ENCODE results near the gene GPC6. TPM values are rescaled to one million over a fixed set of nuclear protein-coding genes. Genes with fewer than 3 reads are reported as not detected.

The GPC6 gene
- polyA plus RNA-seq, 1 donor from 2014 or later, result 9.0 TPM

GRCh38 chr13:93628136-93628797, 401.7 kb downstream of the GPC6 start:
- H3K9me2 ChIP-seq (ENCODE audit: insufficient read depth, low read length), result no peaks in the 10 kb centered on the region
- H3K9me3 ChIP-seq (ENCODE audit: low read length), result no peaks in the 10 kb centered on the region
- H3K79me2 ChIP-seq (replicated peaks; ENCODE audit: insufficient read depth, low read length), result no peaks in the 10 kb centered on the region
- no peak for TF ChIP-seq CTCF (IDR thresholded peaks at IDR 0.05; ENCODE audit: poor library complexity, severe bottlenecking)
- no peak overlapping the region for H3K4me3 ChIP-seq (ENCODE audit: low read length)
- H3K36me3 ChIP-seq (ENCODE audit: insufficient read depth, low read length), result no peaks in the 10 kb centered on the region
- no peak overlapping the region for H3K4me2 ChIP-seq (ENCODE audit: low read length)
- H3K27ac ChIP-seq (ENCODE audit: low read length), result no peak overlapping the region
- no peak overlapping the region for H2AFZ ChIP-seq (ENCODE audit: low read depth, low read length)
- no peaks in the 10 kb centered on the region for H3K27me3 ChIP-seq (ENCODE audit: insufficient read depth, low read depth, low read length)
- H3K9ac ChIP-seq (ENCODE audit: low read length), result no peak overlapping the region
- no peaks in the 10 kb centered on the region for H4K20me1 ChIP-seq (ENCODE audit: insufficient read depth)
- H3F3A ChIP-seq (ENCODE audit: insufficient read depth, low read length, poor library complexity, severe bottlenecking), result no peaks in the 10 kb centered on the region

- TF ChIP-seq POLR2AphosphoS5 (IDR thresholded peaks at IDR 0.05), result no peak
- TF ChIP-seq EP300 (conservative IDR thresholded peaks at IDR 0.05; ENCODE audit: poor library complexity, severe bottlenecking), result no peak
- no peak for TF ChIP-seq EZH2 (IDR thresholded peaks at IDR 0.05; ENCODE audit: borderline replicate concordance, insufficient read depth, low read length, poor library complexity, severe bottlenecking)
- H3K79me2 ChIP-seq (replicated peaks; ENCODE audit: insufficient read depth, low read length), result no peaks in the 10 kb centered on the region
- H3K4me2 ChIP-seq (ENCODE audit: low read length), result no peak overlapping the region
- no peak overlapping the region for H3K27ac ChIP-seq (ENCODE audit: low read length)
- H3K4me3 ChIP-seq (ENCODE audit: low read length), result no peak overlapping the region
- H4K20me1 ChIP-seq (ENCODE audit: insufficient read depth), result no peaks in the 10 kb centered on the region
- H3K9me2 ChIP-seq (ENCODE audit: insufficient read depth, low read length), result no peaks in the 10 kb centered on the region
- H2AFZ ChIP-seq (ENCODE audit: low read depth, low read length), result no peak overlapping the region
- H3K27me3 ChIP-seq (ENCODE audit: insufficient read depth, low read depth, low read length), result no peaks in the 10 kb centered on the region
- H3K36me3 ChIP-seq (ENCODE audit: insufficient read depth, low read length), result no peaks in the 10 kb centered on the region
- no peaks in the 10 kb centered on the region for H3K9me3 ChIP-seq (ENCODE audit: low read length)
- no peak overlapping the region for H3K9ac ChIP-seq (ENCODE audit: low read length)
- no peaks in the 10 kb centered on the region for H3F3A ChIP-seq (ENCODE audit: insufficient read depth, low read length, poor library complexity, severe bottlenecking)
Observed at GRCh38 chr13:93635616-93636032, 409.0 kb downstream of the GPC6 start.

DNA sequence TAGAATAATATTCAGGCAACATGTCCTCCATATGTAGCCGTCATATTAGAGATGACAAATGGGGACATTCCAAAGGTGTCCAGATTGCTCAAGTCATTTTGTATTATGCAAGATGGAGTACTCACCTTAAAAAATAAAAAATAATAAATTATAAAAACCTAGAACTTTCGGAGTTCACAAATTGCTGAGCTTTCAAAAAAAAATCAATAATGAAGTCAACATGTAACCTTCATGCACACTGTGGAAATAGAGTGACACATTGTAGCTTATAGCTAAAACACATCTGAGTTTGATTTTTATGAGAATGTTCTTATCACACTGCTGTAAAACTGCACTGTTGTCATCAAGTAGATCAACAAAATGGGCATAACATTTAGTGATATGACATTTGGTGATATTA, 411.2 kb downstream of the GPC6 start:
- TF ChIP-seq TAF1 (IDR thresholded peaks at IDR 0.05; ENCODE audit: low read depth), result no peak
- TF ChIP-seq MXI1 (conservative IDR thresholded peaks at IDR 0.05; ENCODE audit: poor library complexity, severe bottlenecking), result no peak
- TF ChIP-seq POLR2AphosphoS5 (IDR thresholded peaks at IDR 0.05), result no peak
- no peak for TF ChIP-seq CTCF (IDR thresholded peaks at IDR 0.05; ENCODE audit: poor library complexity, severe bottlenecking)
- TF ChIP-seq, protein P1, sequence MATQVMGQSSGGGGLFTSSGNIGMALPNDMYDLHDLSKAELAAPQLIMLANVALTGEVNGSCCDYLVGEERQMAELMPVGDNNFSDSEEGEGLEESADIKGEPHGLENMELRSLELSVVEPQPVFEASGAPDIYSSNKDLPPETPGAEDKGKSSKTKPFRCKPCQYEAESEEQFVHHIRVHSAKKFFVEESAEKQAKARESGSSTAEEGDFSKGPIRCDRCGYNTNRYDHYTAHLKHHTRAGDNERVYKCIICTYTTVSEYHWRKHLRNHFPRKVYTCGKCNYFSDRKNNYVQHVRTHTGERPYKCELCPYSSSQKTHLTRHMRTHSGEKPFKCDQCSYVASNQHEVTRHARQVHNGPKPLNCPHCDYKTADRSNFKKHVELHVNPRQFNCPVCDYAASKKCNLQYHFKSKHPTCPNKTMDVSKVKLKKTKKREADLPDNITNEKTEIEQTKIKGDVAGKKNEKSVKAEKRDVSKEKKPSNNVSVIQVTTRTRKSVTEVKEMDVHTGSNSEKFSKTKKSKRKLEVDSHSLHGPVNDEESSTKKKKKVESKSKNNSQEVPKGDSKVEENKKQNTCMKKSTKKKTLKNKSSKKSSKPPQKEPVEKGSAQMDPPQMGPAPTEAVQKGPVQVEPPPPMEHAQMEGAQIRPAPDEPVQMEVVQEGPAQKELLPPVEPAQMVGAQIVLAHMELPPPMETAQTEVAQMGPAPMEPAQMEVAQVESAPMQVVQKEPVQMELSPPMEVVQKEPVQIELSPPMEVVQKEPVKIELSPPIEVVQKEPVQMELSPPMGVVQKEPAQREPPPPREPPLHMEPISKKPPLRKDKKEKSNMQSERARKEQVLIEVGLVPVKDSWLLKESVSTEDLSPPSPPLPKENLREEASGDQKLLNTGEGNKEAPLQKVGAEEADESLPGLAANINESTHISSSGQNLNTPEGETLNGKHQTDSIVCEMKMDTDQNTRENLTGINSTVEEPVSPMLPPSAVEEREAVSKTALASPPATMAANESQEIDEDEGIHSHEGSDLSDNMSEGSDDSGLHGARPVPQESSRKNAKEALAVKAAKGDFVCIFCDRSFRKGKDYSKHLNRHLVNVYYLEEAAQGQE (IDR thresholded peaks at IDR 0.05; ENCODE audit: borderline replicate concordance), result no peak
- no peak for TF ChIP-seq SMC3 (conservative IDR thresholded peaks at IDR 0.05; ENCODE audit: poor library complexity)
- no peak for TF ChIP-seq EZH2 (IDR thresholded peaks at IDR 0.05; ENCODE audit: borderline replicate concordance, insufficient read depth, low read length, poor library complexity, severe bottlenecking)
- no peak for TF ChIP-seq EP300 (conservative IDR thresholded peaks at IDR 0.05; ENCODE audit: poor library complexity, severe bottlenecking)
- TF ChIP-seq RAD21 (conservative IDR thresholded peaks at IDR 0.05), result no peak

More for the DNA sequence above, 411.2 kb downstream of the GPC6 start:
- H3K9ac ChIP-seq (ENCODE audit: low read length), result no peak overlapping the region
- no peak overlapping the region for H3K27ac ChIP-seq (ENCODE audit: low read length)
- H3K36me3 ChIP-seq (ENCODE audit: insufficient read depth, low read length), result no peaks in the 10 kb centered on the region
- no peaks in the 10 kb centered on the region for H3K9me2 ChIP-seq (ENCODE audit: insufficient read depth, low read length)
- H3K4me2 ChIP-seq (ENCODE audit: low read length), result no peak overlapping the region
- H4K20me1 ChIP-seq (ENCODE audit: insufficient read depth), result no peaks in the 10 kb centered on the region
- H2AFZ ChIP-seq (ENCODE audit: low read depth, low read length), result no peak overlapping the region
- no peak overlapping the region for H3K4me3 ChIP-seq (ENCODE audit: low read length)
- no peaks in the 10 kb centered on the region for H3K79me2 ChIP-seq (replicated peaks; ENCODE audit: insufficient read depth, low read length)
- H3F3A ChIP-seq (ENCODE audit: insufficient read depth, low read length, poor library complexity, severe bottlenecking), result no peaks in the 10 kb centered on the region
- no peaks in the 10 kb centered on the region for H3K9me3 ChIP-seq (ENCODE audit: low read length)
- no peaks in the 10 kb centered on the region for H3K27me3 ChIP-seq (ENCODE audit: insufficient read depth, low read depth, low read length)

All from neural cell (in vitro differentiated cells).